PFSK-1 (cell line): ENCODE data around the gene PDZD8.

Experiments used
- FOXP2 ChIP-seq: optimal IDR thresholded peaks from 2 replicates; pipeline ENCODE3; 2011; ENCODE audit warnings: borderline replicate concordance, control low read depth, inconsistent platforms; ENCODE audit not compliant: insufficient read depth; ENCODE audit errors: extremely low read length, extremely low read depth
- POLR2AphosphoS5 ChIP-seq: IDR thresholded peaks from 2 replicates; pipeline ENCODE4 v1.6.1; 2012; ENCODE audit warnings: low read depth, mild to moderate bottlenecking, control low read depth, low read length, moderate library complexity
- SIN3A ChIP-seq: IDR thresholded peaks from 2 replicates; pipeline ENCODE4 v1.6.1; 2012; ENCODE audit warnings: mild to moderate bottlenecking, low read length, moderate library complexity, borderline replicate concordance; ENCODE audit not compliant: insufficient read depth
- TAF1 ChIP-seq: IDR thresholded peaks from 2 replicates; pipeline ENCODE4 v1.6.1; 2012; ENCODE audit warnings: low read length, control low read depth, borderline replicate concordance; ENCODE audit not compliant: insufficient read depth
- TF ChIP-seq, protein P1 (sequence below), 2 experiments: IDR thresholded peaks; 2 replicates each; pipeline versions ENCODE4 v1.6.1 to v1.8.0; 2011 to 2012; ENCODE audit warnings: low read depth in 2 of 2, low read length in 2 of 2, control low read depth in 1 of 2, inconsistent platforms in 1 of 2, mild to moderate bottlenecking in 1 of 2, moderate library complexity in 1 of 2; ENCODE audit not compliant: insufficient read depth in 1 of 2

DNA sequence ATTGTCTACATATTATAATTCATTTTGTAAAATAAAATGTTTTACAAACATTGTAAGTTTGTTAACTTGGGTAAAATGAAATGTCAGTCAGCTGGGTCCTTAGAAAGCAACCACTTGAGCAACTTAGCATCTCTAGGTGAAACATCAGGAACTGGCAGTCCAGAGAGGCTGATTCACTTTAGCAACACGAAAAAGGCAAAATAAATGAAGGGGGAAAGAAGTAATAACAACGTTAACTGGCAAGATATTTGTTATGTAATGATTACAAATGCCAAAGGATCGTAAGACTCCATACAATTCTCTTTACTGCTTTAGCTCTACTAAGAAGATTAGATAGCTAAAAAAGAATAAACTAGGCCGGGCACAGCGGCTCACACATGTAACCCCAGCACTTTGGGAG lies 5.0 kb downstream of the PDZD8 start:
- TF ChIP-seq POLR2AphosphoS5 (no peak), SIN3A (no peak), TAF1 (no peak), FOXP2 (no peak)
- TF ChIP-seq, protein P1, sequence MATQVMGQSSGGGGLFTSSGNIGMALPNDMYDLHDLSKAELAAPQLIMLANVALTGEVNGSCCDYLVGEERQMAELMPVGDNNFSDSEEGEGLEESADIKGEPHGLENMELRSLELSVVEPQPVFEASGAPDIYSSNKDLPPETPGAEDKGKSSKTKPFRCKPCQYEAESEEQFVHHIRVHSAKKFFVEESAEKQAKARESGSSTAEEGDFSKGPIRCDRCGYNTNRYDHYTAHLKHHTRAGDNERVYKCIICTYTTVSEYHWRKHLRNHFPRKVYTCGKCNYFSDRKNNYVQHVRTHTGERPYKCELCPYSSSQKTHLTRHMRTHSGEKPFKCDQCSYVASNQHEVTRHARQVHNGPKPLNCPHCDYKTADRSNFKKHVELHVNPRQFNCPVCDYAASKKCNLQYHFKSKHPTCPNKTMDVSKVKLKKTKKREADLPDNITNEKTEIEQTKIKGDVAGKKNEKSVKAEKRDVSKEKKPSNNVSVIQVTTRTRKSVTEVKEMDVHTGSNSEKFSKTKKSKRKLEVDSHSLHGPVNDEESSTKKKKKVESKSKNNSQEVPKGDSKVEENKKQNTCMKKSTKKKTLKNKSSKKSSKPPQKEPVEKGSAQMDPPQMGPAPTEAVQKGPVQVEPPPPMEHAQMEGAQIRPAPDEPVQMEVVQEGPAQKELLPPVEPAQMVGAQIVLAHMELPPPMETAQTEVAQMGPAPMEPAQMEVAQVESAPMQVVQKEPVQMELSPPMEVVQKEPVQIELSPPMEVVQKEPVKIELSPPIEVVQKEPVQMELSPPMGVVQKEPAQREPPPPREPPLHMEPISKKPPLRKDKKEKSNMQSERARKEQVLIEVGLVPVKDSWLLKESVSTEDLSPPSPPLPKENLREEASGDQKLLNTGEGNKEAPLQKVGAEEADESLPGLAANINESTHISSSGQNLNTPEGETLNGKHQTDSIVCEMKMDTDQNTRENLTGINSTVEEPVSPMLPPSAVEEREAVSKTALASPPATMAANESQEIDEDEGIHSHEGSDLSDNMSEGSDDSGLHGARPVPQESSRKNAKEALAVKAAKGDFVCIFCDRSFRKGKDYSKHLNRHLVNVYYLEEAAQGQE (IDR thresholded peaks at IDR 0.05; ENCODE audit: insufficient read depth in 1 of 2, low read depth in 2 of 2, low read length in 2 of 2), result no peak
